Measurements from ENCODE around the gene DSCAM. TPM values are rescaled to one million over a fixed set of nuclear protein-coding genes. Genes with fewer than 3 reads are reported as not detected.

Gene DSCAM
- total and polyA plus RNA-seq, 2 donors (not counting 1 experiment from before 2014, with no cell fraction given), result not detected

GRCh38 chr21:40813918-40814317 is 33.0 kb downstream of the DSCAM start:
- no peaks in the 10 kb centered on the region for H3K79me2 ChIP-seq (ENCODE audit: control insufficient read depth, insufficient read depth, low read length)
- H3K27me3 Mint-ChIP-seq, result no peaks in the 10 kb centered on the region
- H3K4me3 Mint-ChIP-seq, result no peak overlapping the region
- H3K4me3 ChIP-seq (ENCODE audit: control extremely low read depth in 1 of 5, extremely low read depth in 1 of 5, insufficient read depth in 1 of 5, low read depth in 2 of 5, low read length in 4 of 5), result no peak overlapping the region
- H3K9me3 ChIP-seq (ENCODE audit: control extremely low read depth in 1 of 3, control insufficient read depth in 2 of 3, insufficient read depth in 1 of 3, low read length in 2 of 3), result no peaks in the 10 kb centered on the region
- H2AFZ ChIP-seq (ENCODE audit: insufficient read depth, low read depth, low read length, poor library complexity, severe bottlenecking), result no peak overlapping the region
- POLR2A ChIA-PET, result no interaction called here
- no peaks in the 10 kb centered on the region for H4K20me1 ChIP-seq (ENCODE audit: control insufficient read depth, insufficient read depth, low read length, poor library complexity, severe bottlenecking)
- WGBS (ENCODE audit: insufficient coverage), result 78% methylated on average over 1 of the region's 4 CpGs
- H3K4me1 ChIP-seq (ENCODE audit: control insufficient read depth in 2 of 2, insufficient read depth in 2 of 2, low read length in 2 of 2), result no peaks in the 10 kb centered on the region
- no peak overlapping the region for H3K9ac ChIP-seq (ENCODE audit: low read length)
- no peaks in the 10 kb centered on the region for H3K4me1 Mint-ChIP-seq
- CTCF ChIA-PET, result no interaction called here
- no peaks in the 10 kb centered on the region for H3K9me3 Mint-ChIP-seq (ENCODE audit: insufficient read depth)
- peaks cover 0 to 3% (median 0%) of the 10 kb centered on the region in 4 experiments for H3K27me3 ChIP-seq (replicated peaks in 1 of 4; ENCODE audit: control extremely low read depth in 1 of 4, control insufficient read depth in 3 of 4, insufficient read depth in 4 of 4, low read length in 3 of 4)
- intact Hi-C loops (cut with micrococcal nuclease), result no loop called here
- no peak overlapping the region for H3K27ac Mint-ChIP-seq
- no peak for ATAC-seq (ENCODE audit: low read depth)
- no peak for DNase-seq
- no peak overlapping the region for H3K27ac ChIP-seq (ENCODE audit: low read length in 2 of 2)
- no peaks in the 10 kb centered on the region for H3K36me3 ChIP-seq (replicated peaks in 1 of 2; ENCODE audit: control extremely low read depth in 1 of 2, control insufficient read depth in 1 of 2, extremely low read depth in 1 of 2, insufficient read depth in 2 of 2, low read length in 1 of 2)
- no peak overlapping the region for H3K4me2 ChIP-seq (replicated peaks; ENCODE audit: low read depth, low read length, poor library complexity, severe bottlenecking)
- no peak for TF ChIP-seq EZH2 (IDR thresholded peaks at IDR 0.05; ENCODE audit: borderline replicate concordance, insufficient read depth, low read depth, low read length, poor library complexity, severe bottlenecking)
- no peak for TF ChIP-seq CTCF (IDR thresholded peaks at IDR 0.05)

- H3K4me1 Mint-ChIP-seq, result no peaks in the 10 kb centered on the region
- H3K4me3 Mint-ChIP-seq, result no peak overlapping the region
- TF ChIP-seq EZH2 (IDR thresholded peaks at IDR 0.05; ENCODE audit: borderline replicate concordance, insufficient read depth, low read depth, low read length, poor library complexity, severe bottlenecking) (no peak), CTCF (IDR thresholded peaks at IDR 0.05) (no peak)
- no peaks in the 10 kb centered on the region for H3K36me3 ChIP-seq (replicated peaks in 1 of 2; ENCODE audit: control extremely low read depth in 1 of 2, control insufficient read depth in 1 of 2, extremely low read depth in 1 of 2, insufficient read depth in 2 of 2, low read length in 1 of 2)
- no peaks in the 10 kb centered on the region for H4K20me1 ChIP-seq (ENCODE audit: control insufficient read depth, insufficient read depth, low read length, poor library complexity, severe bottlenecking)
- H3K27ac Mint-ChIP-seq, result no peak overlapping the region
- no peak overlapping the region for H3K4me3 ChIP-seq (ENCODE audit: control extremely low read depth in 1 of 5, extremely low read depth in 1 of 5, insufficient read depth in 1 of 5, low read depth in 2 of 5, low read length in 4 of 5)
- intact Hi-C loops (cut with micrococcal nuclease), result no loop called here
- H3K4me2 ChIP-seq (replicated peaks; ENCODE audit: low read depth, low read length, poor library complexity, severe bottlenecking), result no peak overlapping the region
- DNase-seq (no peak), ATAC-seq (ENCODE audit: low read depth) (no peak)
- H3K79me2 ChIP-seq (ENCODE audit: control insufficient read depth, insufficient read depth, low read length), result no peaks in the 10 kb centered on the region
- 97% methylated on average over 7 of the region's 7 CpGs for WGBS (ENCODE audit: insufficient coverage)
- no peak overlapping the region for H3K27ac ChIP-seq (ENCODE audit: low read length in 2 of 2)
- ChIA-PET CTCF (no interaction called here), POLR2A (no interaction called here)
- H3K9me3 ChIP-seq (ENCODE audit: control extremely low read depth in 1 of 3, control insufficient read depth in 2 of 3, insufficient read depth in 1 of 3, low read length in 2 of 3), result no peaks in the 10 kb centered on the region
- H3K9me3 Mint-ChIP-seq (ENCODE audit: insufficient read depth), result peaks cover 6% of the 10 kb centered on the region
- H2AFZ ChIP-seq (ENCODE audit: insufficient read depth, low read depth, low read length, poor library complexity, severe bottlenecking), result no peak overlapping the region
- peaks cover 0 to 3% (median 0%) of the 10 kb centered on the region in 4 experiments for H3K27me3 ChIP-seq (replicated peaks in 1 of 4; ENCODE audit: control extremely low read depth in 1 of 4, control insufficient read depth in 3 of 4, insufficient read depth in 4 of 4, low read length in 3 of 4)
- no peak overlapping the region for H3K9ac ChIP-seq (ENCODE audit: low read length)
- H3K4me1 ChIP-seq (ENCODE audit: control insufficient read depth in 2 of 2, insufficient read depth in 2 of 2, low read length in 2 of 2), result no peaks in the 10 kb centered on the region
- H3K27me3 Mint-ChIP-seq, result no peaks in the 10 kb centered on the region
Observed at GRCh38 chr21:40809673-40810197, 37.2 kb downstream of the DSCAM start.
